ENCODE results near the gene POLR2M. TPM values are rescaled to one million over a fixed set of nuclear protein-coding genes. Genes with fewer than 3 reads are reported as not detected.

POLR2M gene
- total RNA-seq, 1 experiment from 2014 or later: 53.9 TPM

DNA sequence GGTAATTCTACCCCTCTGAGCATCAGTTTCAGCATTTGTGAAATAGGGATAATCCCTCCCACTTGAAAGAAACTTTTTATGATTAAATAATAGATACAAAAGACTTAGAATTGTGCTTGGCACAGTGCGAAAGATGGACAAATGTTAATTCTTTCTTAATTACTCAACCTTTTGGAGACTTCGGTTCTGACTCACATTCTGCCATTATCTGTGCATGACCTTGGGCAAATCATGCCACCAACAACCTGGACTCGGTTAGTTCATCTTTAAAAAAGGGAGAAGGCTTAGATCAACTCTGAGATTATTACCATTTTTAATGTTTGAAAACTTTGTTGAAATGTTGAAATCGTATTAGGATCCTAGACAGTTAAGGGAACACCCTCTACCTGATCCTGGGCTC is 40.6 kb upstream of the POLR2M start:
- no peak overlapping the region for H3K27ac ChIP-seq
- H3K4me1 ChIP-seq (replicated peaks; ENCODE audit: insufficient read depth): 0 out of 2 replicates have a peak, but pooled peaks cover 4% of the 10 kb centered on the region
- no peak overlapping the region for H3K4me3 ChIP-seq
- H3K27me3 ChIP-seq (ENCODE audit: insufficient read depth, low read depth): no peaks in the 10 kb centered on the region
- H4K20me1 ChIP-seq (ENCODE audit: insufficient read depth): no peaks in the 10 kb centered on the region
- H3K9me3 ChIP-seq (ENCODE audit: insufficient read depth, low read depth): no peaks in the 10 kb centered on the region
- no peaks in the 10 kb centered on the region for H3K79me2 ChIP-seq (ENCODE audit: low read depth)
- no peaks in the 10 kb centered on the region for H3F3A ChIP-seq (ENCODE audit: insufficient read depth, low read depth)
- no peak overlapping the region for H3K4me2 ChIP-seq
- no peaks in the 10 kb centered on the region for H3K9me2 ChIP-seq (ENCODE audit: insufficient read depth)
- POLR2A ChIA-PET (ENCODE audit: unreplicated experiment): no interaction called here
- TF ChIP-seq EZH2 (IDR thresholded peaks at IDR 0.05; ENCODE audit: low read depth): no peak
- TF ChIP-seq, protein P1, sequence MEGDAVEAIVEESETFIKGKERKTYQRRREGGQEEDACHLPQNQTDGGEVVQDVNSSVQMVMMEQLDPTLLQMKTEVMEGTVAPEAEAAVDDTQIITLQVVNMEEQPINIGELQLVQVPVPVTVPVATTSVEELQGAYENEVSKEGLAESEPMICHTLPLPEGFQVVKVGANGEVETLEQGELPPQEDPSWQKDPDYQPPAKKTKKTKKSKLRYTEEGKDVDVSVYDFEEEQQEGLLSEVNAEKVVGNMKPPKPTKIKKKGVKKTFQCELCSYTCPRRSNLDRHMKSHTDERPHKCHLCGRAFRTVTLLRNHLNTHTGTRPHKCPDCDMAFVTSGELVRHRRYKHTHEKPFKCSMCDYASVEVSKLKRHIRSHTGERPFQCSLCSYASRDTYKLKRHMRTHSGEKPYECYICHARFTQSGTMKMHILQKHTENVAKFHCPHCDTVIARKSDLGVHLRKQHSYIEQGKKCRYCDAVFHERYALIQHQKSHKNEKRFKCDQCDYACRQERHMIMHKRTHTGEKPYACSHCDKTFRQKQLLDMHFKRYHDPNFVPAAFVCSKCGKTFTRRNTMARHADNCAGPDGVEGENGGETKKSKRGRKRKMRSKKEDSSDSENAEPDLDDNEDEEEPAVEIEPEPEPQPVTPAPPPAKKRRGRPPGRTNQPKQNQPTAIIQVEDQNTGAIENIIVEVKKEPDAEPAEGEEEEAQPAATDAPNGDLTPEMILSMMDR (conservative IDR thresholded peaks at IDR 0.05): no peak
- CTCF ChIA-PET: no interaction called here
- no peak overlapping the region for H2AFZ ChIP-seq
- no peak for DNase-seq
- intact Hi-C loops (cut with micrococcal nuclease; ENCODE audit: unreplicated experiment): loop anchor here (2.0 kb wide), 1 partner anchor 195 kb away; no protein-coding TSS in a partner anchor
- no TSS peak for BruUV-seq (replicated peaks)
- no peaks in the 10 kb centered on the region for H3K36me3 ChIP-seq (ENCODE audit: low read depth)

DNA sequence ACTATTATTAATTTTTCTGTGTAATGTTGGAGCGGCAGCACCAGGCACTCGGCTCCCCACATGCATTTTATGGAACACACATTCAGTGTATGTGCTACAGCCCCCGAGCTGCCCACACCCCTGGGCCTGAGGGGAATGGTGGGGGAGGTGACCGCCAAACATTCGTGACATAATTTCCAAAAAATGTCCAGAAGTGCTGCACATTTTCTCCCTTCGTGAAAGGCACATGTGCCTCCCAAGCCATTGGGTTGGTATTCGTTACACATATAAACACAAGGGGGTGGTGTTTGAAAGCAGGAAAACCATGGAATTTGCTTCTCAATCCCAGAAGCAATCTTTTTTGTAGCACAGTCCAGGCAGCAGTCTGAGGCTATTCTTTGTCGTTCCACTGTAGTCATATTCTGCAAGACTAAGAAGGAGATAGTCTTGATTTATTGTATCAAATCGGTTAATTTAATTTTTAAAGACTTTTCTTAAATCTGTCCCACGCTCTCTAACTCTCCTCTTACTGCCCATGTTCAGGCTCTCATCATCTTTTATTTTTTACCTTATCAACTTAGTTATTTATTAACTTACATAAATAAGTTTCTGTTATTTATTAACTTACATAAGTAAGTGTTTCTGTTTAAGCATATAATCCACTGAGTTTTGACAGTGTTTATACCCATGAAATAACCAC is 39.2 kb upstream of the POLR2M start:
- H3K79me2 ChIP-seq (ENCODE audit: low read depth): no peaks in the 10 kb centered on the region
- H3K4me3 ChIP-seq: no peak overlapping the region
- CTCF ChIA-PET: interaction anchor here (1.1 kb wide), 1 partner anchor 54 kb away, joined by 3 read pairs; no protein-coding TSS in a partner anchor
- POLR2A ChIA-PET (ENCODE audit: unreplicated experiment): no interaction called here
- intact Hi-C loops (cut with micrococcal nuclease; ENCODE audit: unreplicated experiment): loop anchor here (2.0 kb wide), 1 partner anchor 193 kb away; no protein-coding TSS in a partner anchor
- no peak overlapping the region for H2AFZ ChIP-seq
- H4K20me1 ChIP-seq (ENCODE audit: insufficient read depth): no peaks in the 10 kb centered on the region
- no peaks in the 10 kb centered on the region for H3F3A ChIP-seq (ENCODE audit: insufficient read depth, low read depth)
- peak in 1 of 2 experiments; percentile 20 for DNase-seq
- no peak overlapping the region for H3K4me2 ChIP-seq
- no TSS peak for BruUV-seq (replicated peaks)
- H3K27ac ChIP-seq: no peak overlapping the region
- no peaks in the 10 kb centered on the region for H3K9me3 ChIP-seq (ENCODE audit: insufficient read depth, low read depth)
- TF ChIP-seq EZH2 (IDR thresholded peaks at IDR 0.05; ENCODE audit: low read depth): no peak
- TF ChIP-seq, protein P1 (conservative IDR thresholded peaks at IDR 0.05): no peak
- H3K9me2 ChIP-seq (ENCODE audit: insufficient read depth): no peaks in the 10 kb centered on the region
- no peaks in the 10 kb centered on the region for H3K27me3 ChIP-seq (ENCODE audit: insufficient read depth, low read depth)
- H3K36me3 ChIP-seq (ENCODE audit: low read depth): no peaks in the 10 kb centered on the region
- no peaks in the 10 kb centered on the region for H3K4me1 ChIP-seq (replicated peaks; ENCODE audit: insufficient read depth)

DNA sequence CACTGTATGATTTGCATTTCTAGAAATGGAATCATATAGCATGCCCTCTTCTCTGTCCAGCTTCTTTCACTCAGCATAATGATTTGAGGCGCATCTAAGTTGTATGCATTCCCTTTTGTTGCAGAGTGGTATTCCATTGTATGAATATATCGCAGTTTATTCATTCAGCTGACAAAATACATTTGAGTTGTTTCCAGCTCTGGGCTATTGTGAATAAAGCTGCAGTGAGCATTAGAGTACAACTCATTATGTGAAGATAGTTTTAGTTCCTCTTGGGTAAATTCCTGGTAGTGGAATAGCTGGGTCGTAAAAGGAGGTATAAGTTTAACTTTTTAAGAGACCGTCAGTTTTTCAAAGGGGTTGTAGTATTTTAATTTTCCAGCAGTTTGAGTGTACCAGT is 38.5 kb upstream of the POLR2M start:
- H3K9me3 ChIP-seq (ENCODE audit: insufficient read depth, low read depth): no peaks in the 10 kb centered on the region
- H3K9me2 ChIP-seq (ENCODE audit: insufficient read depth): no peaks in the 10 kb centered on the region
- ChIA-PET CTCF (interaction anchor here (0.6 to 1.1 kb wide), 2 partner anchors 53 to 1850 kb away, joined by 3 to 4 read pairs; no protein-coding TSS in a partner anchor), POLR2A (ENCODE audit: unreplicated experiment) (no interaction called here)
- no peaks in the 10 kb centered on the region for H3K79me2 ChIP-seq (ENCODE audit: low read depth)
- no peaks in the 10 kb centered on the region for H3K4me1 ChIP-seq (replicated peaks; ENCODE audit: insufficient read depth)
- no peak overlapping the region for H3K4me2 ChIP-seq
- no peak overlapping the region for H2AFZ ChIP-seq
- no peak for DNase-seq
- H3K4me3 ChIP-seq: no peak overlapping the region
- H4K20me1 ChIP-seq (ENCODE audit: insufficient read depth): no peaks in the 10 kb centered on the region
- BruUV-seq (replicated peaks): no TSS peak
- TF ChIP-seq EZH2 (IDR thresholded peaks at IDR 0.05; ENCODE audit: low read depth): no peak
- TF ChIP-seq, protein P1 (conservative IDR thresholded peaks at IDR 0.05): no peak
- H3K36me3 ChIP-seq (ENCODE audit: low read depth): no peaks in the 10 kb centered on the region
- H3K27me3 ChIP-seq (ENCODE audit: insufficient read depth, low read depth): no peaks in the 10 kb centered on the region
- no peaks in the 10 kb centered on the region for H3F3A ChIP-seq (ENCODE audit: insufficient read depth, low read depth)
- H3K27ac ChIP-seq: no peak overlapping the region
- intact Hi-C loops (cut with micrococcal nuclease; ENCODE audit: unreplicated experiment): no loop called here

All from PC-9 (cell line).